GM12872 (cell line): ENCODE measurements around the gene NKAIN2.

Source experiments
- CTCF ChIP-seq: IDR thresholded peaks from 3 replicates; pipeline ENCODE4 v1.5.1; 2011; ENCODE audit warnings: low read depth, mild to moderate bottlenecking, low read length, moderate library complexity; ENCODE audit not compliant: insufficient read depth

The NKAIN2 gene

DNA sequence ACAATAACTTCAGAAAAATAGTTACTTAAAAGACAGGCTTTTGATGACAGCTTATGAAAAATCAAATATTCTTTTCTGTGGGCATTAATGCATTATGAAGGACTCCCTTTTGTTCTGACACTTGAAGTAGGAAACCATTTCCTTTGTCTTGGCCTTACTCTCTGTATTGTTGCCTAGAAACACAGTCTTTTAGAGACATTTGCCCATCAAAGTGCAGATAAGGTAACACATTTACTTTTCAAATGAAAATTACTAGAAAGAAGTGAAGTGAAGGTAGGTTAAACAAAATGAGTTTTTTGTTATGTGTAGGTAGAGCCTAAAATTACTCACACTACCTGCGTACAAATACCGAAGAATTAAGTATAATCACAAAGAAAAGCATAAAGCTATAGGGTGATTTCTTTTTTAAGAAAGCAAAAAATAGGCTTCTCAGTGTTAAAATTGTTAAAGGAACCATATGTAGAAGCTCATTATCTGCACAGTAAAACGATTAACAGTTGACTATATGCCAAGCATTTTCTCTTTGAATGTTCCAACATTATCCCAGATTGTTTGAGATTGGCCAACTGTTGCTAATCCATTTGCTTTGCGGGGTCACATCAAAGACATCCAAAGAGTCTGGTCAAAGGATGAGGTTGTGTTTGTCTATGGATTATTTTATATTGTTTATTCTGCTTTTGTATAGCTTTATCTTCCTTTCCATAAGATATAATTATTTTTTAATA lies 616.6 kb downstream of the NKAIN2 start:
- no peak for TF ChIP-seq CTCF

DNA sequence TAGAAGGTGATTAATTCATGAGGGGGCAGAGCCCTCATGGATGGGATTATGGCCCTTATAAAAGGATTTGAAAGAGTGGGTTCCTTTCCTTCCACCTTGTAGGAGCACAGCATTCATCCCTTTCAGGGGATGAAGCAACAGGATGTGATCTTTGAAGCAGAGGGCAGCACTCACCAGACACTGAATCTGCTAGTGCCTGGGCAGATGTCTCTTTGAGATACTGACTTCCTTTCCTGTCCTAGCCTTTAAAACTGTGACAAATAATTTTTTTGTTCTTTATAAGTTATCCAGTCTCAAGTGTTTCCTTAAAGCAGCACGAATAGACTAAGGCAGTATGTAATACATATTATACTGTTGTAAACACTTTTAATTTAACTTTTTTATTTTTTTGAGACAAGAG lies 620.0 kb downstream of the NKAIN2 start:
- no peak for TF ChIP-seq CTCF

DNA sequence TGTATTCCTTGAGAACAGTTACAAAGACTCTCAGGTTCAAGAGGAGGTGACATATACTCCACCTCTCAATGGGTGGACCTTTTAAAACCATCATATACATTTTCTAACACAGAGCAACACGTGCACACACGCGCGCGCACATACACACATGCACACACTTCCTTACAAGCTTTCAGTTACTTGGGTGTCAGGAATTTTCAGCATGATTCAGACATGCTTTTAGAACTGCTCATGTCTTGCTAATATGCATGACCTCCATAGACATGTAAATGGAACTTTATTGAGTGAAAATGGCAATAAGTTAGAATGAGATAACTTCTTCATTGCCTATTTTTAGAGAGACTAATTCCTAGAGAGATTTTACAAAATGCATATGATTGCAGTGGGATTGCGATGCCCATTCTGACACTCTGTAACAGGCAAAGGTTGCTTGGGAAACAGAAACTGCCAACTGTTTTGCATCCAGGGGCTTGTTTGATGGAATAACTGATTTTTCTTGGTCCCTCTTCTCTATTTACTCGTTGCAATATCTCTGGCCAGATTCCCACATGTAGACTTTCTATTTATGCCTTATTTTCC lies 627.2 kb downstream of the NKAIN2 start:
- no peak for TF ChIP-seq CTCF

DNA sequence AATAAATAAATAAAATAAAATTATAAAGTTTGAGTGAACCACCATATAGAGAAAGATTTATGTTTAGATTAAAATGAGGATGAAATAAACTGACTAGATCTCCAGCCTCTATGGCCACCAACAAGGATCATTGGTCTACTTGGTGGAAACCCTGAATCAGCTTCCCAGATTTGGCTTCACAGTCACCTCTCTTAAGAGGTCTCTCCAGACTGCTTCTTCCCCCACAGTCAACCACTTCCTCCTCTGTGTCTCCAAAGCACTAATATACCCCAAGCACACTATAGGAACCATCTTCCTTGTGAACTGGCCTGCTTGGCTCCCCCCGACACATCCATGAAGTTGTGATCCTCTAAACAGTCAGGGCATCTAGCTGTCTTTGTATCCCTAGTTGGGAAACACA lies 629.0 kb downstream of the NKAIN2 start:
- TF ChIP-seq CTCF: no peak

GRCh38 chr6:124433387-124434160 lies 629.9 kb downstream of the NKAIN2 start:
- no peak for TF ChIP-seq CTCF

DNA sequence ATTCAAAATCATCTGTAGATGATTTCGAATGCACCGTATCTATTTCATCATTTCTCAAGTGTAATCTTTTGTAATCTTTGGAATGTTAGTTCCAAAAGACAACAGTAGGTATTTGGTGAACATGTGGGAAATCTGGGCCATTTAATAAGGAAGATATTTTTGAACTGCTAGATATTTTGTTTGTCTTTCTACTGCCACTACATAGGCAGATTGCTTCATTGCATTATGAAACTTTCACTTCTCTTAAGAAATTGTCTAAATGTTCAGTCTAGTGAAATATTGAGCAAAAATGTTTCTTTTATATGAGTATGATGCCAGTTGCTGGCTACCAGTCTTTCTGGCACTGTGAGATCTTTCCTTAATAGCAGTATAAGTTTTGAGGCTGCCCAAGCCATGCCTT lies 630.8 kb downstream of the NKAIN2 start:
- TF ChIP-seq CTCF: no peak

DNA sequence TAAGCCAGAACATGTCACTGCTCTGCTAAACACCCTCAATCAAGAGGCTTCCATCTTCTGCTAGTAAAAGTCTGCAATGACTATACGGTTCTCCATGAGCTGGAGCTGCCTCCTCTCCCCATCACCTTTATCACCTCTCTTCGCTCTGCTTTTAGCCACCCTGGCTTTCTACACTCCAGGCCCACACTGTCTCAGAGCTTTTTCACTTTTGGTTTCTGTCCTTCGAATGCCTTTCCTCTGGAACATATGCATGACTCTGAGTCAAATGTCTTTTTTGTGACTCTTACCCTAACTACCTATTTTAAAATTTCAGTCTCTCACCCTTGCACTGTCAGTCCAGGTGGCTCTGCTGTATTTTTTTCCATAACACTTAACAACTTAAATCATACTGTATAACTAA lies 633.1 kb downstream of the NKAIN2 start:
- TF ChIP-seq CTCF: no peak
